Trophoblast cell (in vitro differentiated cells and primary cell): ENCODE measurements around the gene PHKB.

Experiments
- DNase-seq, 2 donors: peaks; one replicate each; pipeline ENCODE4 v3.0.0-alpha.2; 2016
- H2AFZ ChIP-seq: 2 replicates; pipeline ENCODE4 v1.6.1; 2013; ENCODE audit warnings: low read length, moderate library complexity, mild to moderate bottlenecking; ENCODE audit not compliant: insufficient read depth, poor library complexity
- H2AK5ac ChIP-seq: 2 replicates; pipeline ENCODE4 v1.6.1; 2013; ENCODE audit warnings: mild to moderate bottlenecking, low read length
- H2BK120ac ChIP-seq: 2 replicates; pipeline ENCODE4 v1.6.1; 2013; ENCODE audit warnings: low read length, mild to moderate bottlenecking, moderate library complexity; ENCODE audit not compliant: insufficient read depth, poor library complexity
- H2BK12ac ChIP-seq: 2 replicates; pipeline ENCODE4 v1.6.1; 2013; ENCODE audit warnings: mild to moderate bottlenecking, low read length, moderate library complexity
- H2BK5ac ChIP-seq: 2 replicates; pipeline ENCODE4 v1.6.1; 2013; ENCODE audit warnings: low read length, low read depth, moderate library complexity, mild to moderate bottlenecking; ENCODE audit not compliant: poor library complexity
- H3K14ac ChIP-seq: 2 replicates; pipeline ENCODE4 v1.6.1; 2013; ENCODE audit warnings: mild to moderate bottlenecking, low read length
- H3K18ac ChIP-seq: 2 replicates; pipeline ENCODE4 v1.6.1; 2013; ENCODE audit warnings: mild to moderate bottlenecking, low read length
- H3K23ac ChIP-seq: 2 replicates; pipeline ENCODE4 v1.6.1; 2013; ENCODE audit warnings: low read length
- H3K27ac ChIP-seq: 2 replicates; pipeline ENCODE4 v1.5.1; 2013; ENCODE audit warnings: low read depth, mild to moderate bottlenecking, inconsistent platforms, low read length, moderate library complexity
- H3K27me3 ChIP-seq: 2 replicates; pipeline ENCODE4 v1.6.1; 2013; ENCODE audit warnings: inconsistent platforms, mild to moderate bottlenecking, low read length, moderate library complexity; ENCODE audit not compliant: insufficient read depth
- H3K36me3 ChIP-seq, 2 experiments: 1 replicate in 1 of 2; 2 replicates in 1 of 2; pipeline ENCODE4 v1.6.1; 2013; ENCODE audit warnings: low read length in 2 of 2, mild to moderate bottlenecking in 2 of 2, moderate library complexity in 1 of 2; ENCODE audit not compliant: insufficient read depth in 2 of 2, control insufficient read depth in 1 of 2
- H3K4ac ChIP-seq: 2 replicates; pipeline ENCODE4 v1.6.1; 2013; ENCODE audit warnings: low read depth, mild to moderate bottlenecking, low read length, moderate library complexity
- H3K4me1 ChIP-seq, 2 experiments: 1 replicate in 1 of 2; 2 replicates in 1 of 2; pipeline ENCODE4 v1.6.1; 2013; ENCODE audit warnings: low read length in 2 of 2, mild to moderate bottlenecking in 2 of 2, moderate library complexity in 1 of 2; ENCODE audit not compliant: insufficient read depth in 2 of 2, control insufficient read depth in 1 of 2
- H3K4me2 ChIP-seq: 2 replicates; pipeline ENCODE4 v1.6.1; 2013; ENCODE audit warnings: inconsistent platforms, mild to moderate bottlenecking, low read length, moderate library complexity
- H3K4me3 ChIP-seq: 2 replicates; pipeline ENCODE4 v1.5.1; 2013; ENCODE audit warnings: mild to moderate bottlenecking, low read depth, low read length, inconsistent platforms
- H3K79me1 ChIP-seq: one replicate; pipeline ENCODE4 v1.6.1; 2013; ENCODE audit warnings: low read length
- H3K79me2 ChIP-seq: 2 replicates; pipeline ENCODE4 v1.6.1; 2013; ENCODE audit warnings: low read length, mild to moderate bottlenecking; ENCODE audit not compliant: control insufficient read depth, insufficient read depth, poor library complexity
- H3K9ac ChIP-seq: 2 replicates; pipeline ENCODE4 v1.6.1; 2013; ENCODE audit warnings: mild to moderate bottlenecking, low read length
- H3K9me3 ChIP-seq: 2 replicates; pipeline ENCODE4 v1.6.1; 2013; ENCODE audit warnings: low read depth, mild to moderate bottlenecking, control low read depth, inconsistent platforms, low read length; ENCODE audit not compliant: insufficient read depth
- H4K12ac ChIP-seq: 2 replicates; pipeline ENCODE4 v1.6.1; 2013; ENCODE audit warnings: low read depth, mild to moderate bottlenecking, low read length, moderate library complexity
- H4K8ac ChIP-seq: 2 replicates; pipeline ENCODE4 v1.6.1; 2013; ENCODE audit warnings: low read depth, mild to moderate bottlenecking, low read length, moderate library complexity
- H4K91ac ChIP-seq: one replicate; pipeline ENCODE4 v1.6.1; 2013; ENCODE audit warnings: low read depth, mild to moderate bottlenecking, low read length, moderate library complexity
- WGBS: extraction: QIAGEN DNeasy Blood & Tissue Kit; methylation state at CpG from one replicate; pipeline ENCODE4 v1.1.7; 2013; ENCODE audit warnings: missing lambda C conversion rate; ENCODE audit not compliant: insufficient read length, insufficient coverage; ENCODE audit errors: extremely low coverage; 5-methylcytosine and 5-hydroxymethylcytosine counted together

PHKB gene

GRCh38 chr16:47565454-47565853, 104.3 kb downstream of the PHKB start:
- Histone ChIP-seq H3K9me3 (no peaks in the 10 kb centered on the region), H3K4me2 (no peak overlapping the region)
- no CpG with 5 or more reads among the region's 6 CpGs for WGBS

GRCh38 chr16:47567321-47567720, 106.2 kb downstream of the PHKB start:
- Histone ChIP-seq H4K91ac (no peak overlapping the region), H3K4me2 (no peak overlapping the region), H3K27ac (no peak overlapping the region), H2BK5ac (no peak overlapping the region), H3K23ac (no peak overlapping the region), H3K18ac (no peak overlapping the region), H3K14ac (no peak overlapping the region), H3K79me1 (no peaks in the 10 kb centered on the region), H2AK5ac (no peak overlapping the region), H3K79me2 (no peaks in the 10 kb centered on the region), H4K12ac (no peak overlapping the region), H3K4ac (no peak overlapping the region), H3K9ac (no peak overlapping the region), H3K36me3 (no peaks in the 10 kb centered on the region), H2BK120ac (no peak overlapping the region), H3K4me1 (no peaks in the 10 kb centered on the region), H3K4me3 (no peak overlapping the region), H2AFZ (no peak overlapping the region), H2BK12ac (no peak overlapping the region), H3K9me3 (no peaks in the 10 kb centered on the region), H4K8ac (no peak overlapping the region), H3K27me3 (no peaks in the 10 kb centered on the region)
- no peak for DNase-seq
- no CpG with 5 or more reads among the region's 2 CpGs for WGBS

More at GRCh38 chr16:47565454-47565853, 104.3 kb downstream of the PHKB start:
- Histone ChIP-seq H2AFZ (no peak overlapping the region), H3K4me1 (no peaks in the 10 kb centered on the region), H4K91ac (no peak overlapping the region), H3K79me1 (no peaks in the 10 kb centered on the region), H3K27ac (no peak overlapping the region), H3K27me3 (no peaks in the 10 kb centered on the region), H2AK5ac (no peak overlapping the region), H3K4ac (no peak overlapping the region), H3K14ac (no peak overlapping the region), H4K12ac (no peak overlapping the region), H3K4me3 (no peak overlapping the region), H3K23ac (no peak overlapping the region), H3K18ac (no peak overlapping the region), H3K79me2 (no peaks in the 10 kb centered on the region), H2BK12ac (no peak overlapping the region), H2BK120ac (no peak overlapping the region), H3K9ac (no peak overlapping the region), H2BK5ac (no peak overlapping the region), H4K8ac (no peak overlapping the region), H3K36me3 (no peaks in the 10 kb centered on the region)
- DNase-seq: peak; percentile 7

GRCh38 chr16:47568351-47568750, 107.2 kb downstream of the PHKB start:
- Histone ChIP-seq H3K4me2 (no peak overlapping the region), H3K79me2 (no peaks in the 10 kb centered on the region), H2AFZ (no peak overlapping the region), H3K79me1 (no peaks in the 10 kb centered on the region), H3K36me3 (no peaks in the 10 kb centered on the region), H3K23ac (no peak overlapping the region), H3K27me3 (no peaks in the 10 kb centered on the region), H4K8ac (no peak overlapping the region), H3K14ac (no peak overlapping the region), H3K4ac (no peak overlapping the region), H3K18ac (no peak overlapping the region), H2BK12ac (no peak overlapping the region), H3K9ac (no peak overlapping the region), H3K4me3 (no peak overlapping the region), H4K91ac (no peak overlapping the region), H3K27ac (no peak overlapping the region), H3K9me3 (no peaks in the 10 kb centered on the region), H2BK5ac (no peak overlapping the region), H4K12ac (no peak overlapping the region), H3K4me1 (no peaks in the 10 kb centered on the region), H2BK120ac (no peak overlapping the region), H2AK5ac (no peak overlapping the region)
- no CpG with 5 or more reads among the region's 1 CpG for WGBS
- no peak for DNase-seq

GRCh38 chr16:47571049-47571448, 109.9 kb downstream of the PHKB start:
- Histone ChIP-seq H3K4me1 (no peaks in the 10 kb centered on the region), H3K27ac (no peak overlapping the region), H3K4ac (no peak overlapping the region), H3K23ac (no peak overlapping the region), H2AFZ (no peak overlapping the region), H3K79me2 (no peaks in the 10 kb centered on the region), H3K79me1 (no peaks in the 10 kb centered on the region), H3K4me2 (no peak overlapping the region), H4K91ac (no peak overlapping the region), H3K14ac (no peak overlapping the region), H2BK5ac (no peak overlapping the region), H3K18ac (no peak overlapping the region), H4K12ac (no peak overlapping the region), H2BK12ac (no peak overlapping the region), H3K36me3 (no peaks in the 10 kb centered on the region), H3K9me3 (no peaks in the 10 kb centered on the region), H2BK120ac (no peak overlapping the region), H3K27me3 (no peaks in the 10 kb centered on the region), H3K9ac (no peak overlapping the region), H2AK5ac (no peak overlapping the region), H4K8ac (no peak overlapping the region), H3K4me3 (no peak overlapping the region)
- DNase-seq: no peak
